ENCODE measurements around the gene E2F1. TPM values are rescaled to one million over a fixed set of nuclear protein-coding genes. Genes with fewer than 3 reads are reported as not detected.

Gene E2F1
- total RNA-seq, 1 experiment from 2014 or later, result 44.2 TPM

- ChIA-PET CTCF (interaction anchor here (0.8 to 1.7 kb wide), 3 partner anchors 20 to 216 kb away, joined by 3 to 5 read pairs (median 4); no protein-coding TSS in a partner anchor), POLR2A (interaction anchor here (0.5 kb wide), 1 partner anchor 21 kb away, joined by 3 read pairs; no protein-coding TSS in a partner anchor)
- no peaks in the 10 kb centered on the region; the same call in 1 of the 2 replicates for H3K27me3 Mint-ChIP-seq (ENCODE audit: low read depth)
- peak overlapping the region; percentile 92 for H3K4me3 Mint-ChIP-seq
- 0 out of 2 replicates have a peak overlapping the region, but pooled peaks have one; percentile 66 for H3K27ac Mint-ChIP-seq
- peaks cover 23% of the 10 kb centered on the region for H3K36me3 Mint-ChIP-seq
- H3K4me1 Mint-ChIP-seq, result peaks cover 31% of the 10 kb centered on the region
- DNase-seq (ENCODE audit: low spot score) (no peak), ATAC-seq (peak; percentile 17)
- no peak for TF ChIP-seq ZBTB21 (CRISPR knock-in tag; IDR thresholded peaks at IDR 0.05; ENCODE audit: borderline replicate concordance)
- no peak for TF ChIP-seq TEAD1 (CRISPR knock-in tag; IDR thresholded peaks at IDR 0.05)
- no peak for TF ChIP-seq E2F1 (CRISPR knock-in tag; IDR thresholded peaks at IDR 0.05)
- TF ChIP-seq NFE2L1 (CRISPR knock-in tag; IDR thresholded peaks at IDR 0.05), result no peak
- no peak for TF ChIP-seq KAT7 (CRISPR knock-in tag; IDR thresholded peaks at IDR 0.05; ENCODE audit: borderline replicate concordance)
- TF ChIP-seq ATF6 (CRISPR knock-in tag; IDR thresholded peaks at IDR 0.05), result no peak
- TF ChIP-seq SMAD4 (CRISPR knock-in tag; IDR thresholded peaks at IDR 0.05), result no peak
- no peak for TF ChIP-seq TCF7 (CRISPR knock-in tag; IDR thresholded peaks at IDR 0.05; ENCODE audit: low read depth)
- no peaks in the 10 kb centered on the region for H3K9me3 Mint-ChIP-seq
Observed at GRCh38 chr20:33673410-33674293, 12.5 kb downstream of the E2F1 start.

GRCh38 chr20:33673114-33673409, 13.1 kb downstream of the E2F1 start:
- H3K27me3 Mint-ChIP-seq (ENCODE audit: low read depth), result no peaks in the 10 kb centered on the region; the same call in 1 of the 2 replicates
- H3K36me3 Mint-ChIP-seq, result peaks cover 18% of the 10 kb centered on the region
- H3K9me3 Mint-ChIP-seq, result no peaks in the 10 kb centered on the region
- H3K4me3 Mint-ChIP-seq, result peak overlapping the region; percentile 92
- DNase-seq (ENCODE audit: low spot score), result no peak
- CTCF ChIA-PET, result interaction anchor here (0.8 to 1.7 kb wide), 3 partner anchors 20 to 216 kb away, joined by 3 to 5 read pairs (median 4); no protein-coding TSS in a partner anchor
- no peak for ATAC-seq
- no peak overlapping the region for H3K27ac Mint-ChIP-seq
- peaks cover 31% of the 10 kb centered on the region for H3K4me1 Mint-ChIP-seq
- POLR2A ChIA-PET, result interaction anchor here (0.5 kb wide), 1 partner anchor 21 kb away, joined by 3 read pairs; no protein-coding TSS in a partner anchor
- TF ChIP-seq ATF2 (CRISPR knock-in tag; IDR thresholded peaks at IDR 0.05; ENCODE audit: borderline replicate concordance, low read depth) (no peak), RORB (CRISPR knock-in tag; IDR thresholded peaks at IDR 0.05) (no peak), PRRX2 (CRISPR knock-in tag; IDR thresholded peaks at IDR 0.05) (no peak), GRHL2 (CRISPR knock-in tag; IDR thresholded peaks at IDR 0.05; ENCODE audit: insufficient replicate concordance, severe bottlenecking) (no peak), PREB (CRISPR knock-in tag; IDR thresholded peaks at IDR 0.05; ENCODE audit: borderline replicate concordance) (no peak), MAX (CRISPR knock-in tag; IDR thresholded peaks at IDR 0.05) (no peak), ZBTB43 (CRISPR knock-in tag; IDR thresholded peaks at IDR 0.05) (no peak), RELA (CRISPR knock-in tag; IDR thresholded peaks at IDR 0.05; ENCODE audit: borderline replicate concordance) (no peak), AFF4 (CRISPR knock-in tag; IDR thresholded peaks at IDR 0.05; ENCODE audit: borderline replicate concordance) (no peak), ZNF512 (CRISPR knock-in tag; IDR thresholded peaks at IDR 0.05; ENCODE audit: borderline replicate concordance) (no peak), ZNF219 (CRISPR knock-in tag; IDR thresholded peaks at IDR 0.05; ENCODE audit: borderline replicate concordance) (no peak)

Data from WTC11 (cell line).